Fibroblast of the aortic adventitia (primary cell): Measurements from ENCODE around the gene MND1. TPM values are rescaled to one million over a fixed set of nuclear protein-coding genes. Genes with fewer than 3 reads are reported as not detected.
"Not testable (repeated sequence)": the region's sequence is repeated elsewhere in the genome, so short reads cannot be mapped to it uniquely, and the experiment has no call there.

ENCODE experiments used
- DNase-seq: peaks from one replicate; pipeline ENCODE4 v3.0.0-alpha.2; 2010; ENCODE audit warnings: low read depth
- H3K4me3 ChIP-seq: 2 replicates; pipeline ENCODE4 v1.5.1; 2011; ENCODE audit warnings: low read depth, mild to moderate bottlenecking, control low read depth, low read length, moderate library complexity
- CTCF ChIP-seq: IDR thresholded peaks from 2 replicates; pipeline ENCODE4 v1.5.1; 2011; ENCODE audit warnings: mild to moderate bottlenecking, low read length, control low read depth, inconsistent platforms; ENCODE audit not compliant: insufficient read depth
- total RNA-seq: library from RNA; depleted of rRNA; stranded (reverse); fragments of >200 nt; gene quantifications from 2 replicates; pipeline ENCODE4 v1.2.3, GENCODE V29; 2012; ENCODE audit warnings: low replicate concordance

Gene MND1
- total RNA-seq, 1 donor, result 15.5 TPM

DNA sequence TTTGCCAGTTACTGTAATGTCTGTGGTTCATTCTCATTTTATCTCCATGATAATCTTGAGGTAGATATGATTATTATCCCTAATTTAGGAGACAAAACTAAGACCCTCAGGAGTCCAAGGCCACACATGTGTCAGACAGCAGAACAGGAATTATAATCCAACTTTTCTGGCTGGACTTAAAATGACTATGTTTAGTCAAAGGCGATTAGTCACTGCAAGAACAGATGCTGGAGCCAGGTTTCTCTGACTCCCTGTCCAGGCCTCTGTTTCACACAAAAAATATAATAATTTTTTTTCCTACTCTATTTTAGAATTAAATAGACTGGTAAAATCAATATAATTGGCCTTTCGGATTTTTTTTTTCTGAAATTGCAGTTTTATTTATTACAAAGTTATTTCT lies 64.9 kb downstream of the MND1 start:
- TF ChIP-seq CTCF, result no peak
- peak; percentile 81 for DNase-seq
- H3K4me3 ChIP-seq, result no peak overlapping the region

DNA sequence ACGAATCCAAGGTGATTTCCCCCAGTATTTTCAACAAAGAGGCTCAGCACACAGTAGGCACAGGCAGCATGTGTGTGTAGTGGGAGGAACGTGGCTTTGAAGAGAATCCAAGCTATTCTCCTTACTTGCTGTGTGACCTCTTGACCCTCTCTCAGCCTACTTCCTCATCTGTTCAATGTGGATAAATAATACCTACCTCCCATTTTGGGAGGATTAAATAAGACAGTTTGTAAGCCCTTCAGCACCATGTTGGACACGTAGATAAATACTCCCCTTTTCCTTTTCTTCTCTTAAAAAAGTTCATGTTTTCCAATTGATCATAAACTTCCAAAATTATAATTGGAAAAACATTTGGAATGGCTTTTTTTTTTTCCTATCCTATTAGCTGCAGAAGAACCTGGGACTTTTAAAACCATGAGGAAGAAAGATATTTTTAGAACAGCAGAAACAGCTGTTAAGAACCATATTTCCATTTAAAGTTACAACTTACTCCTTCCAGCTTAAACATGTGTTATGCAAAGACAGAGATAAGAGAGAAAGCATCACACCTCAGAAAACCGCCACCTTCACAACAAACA lies 65.5 kb downstream of the MND1 start:
- no peak overlapping the region for H3K4me3 ChIP-seq
- no peak for TF ChIP-seq CTCF
- DNase-seq, result peak; percentile 25

- DNase-seq, result no peak
- no peak for TF ChIP-seq CTCF
- H3K4me3 ChIP-seq, result no peak overlapping the region
Measured at GRCh38 chr4:153413842-153414241, 69.4 kb downstream of the MND1 start.

- H3K4me3 ChIP-seq, DNase-seq: not testable (repeated sequence)
Measured at GRCh38 chr4:153416456-153416855, 72.0 kb downstream of the MND1 start.

GRCh38 chr4:153418121-153418520 lies 73.6 kb downstream of the MND1 start:
- H3K4me3 ChIP-seq, result no peak overlapping the region
- TF ChIP-seq CTCF, result no peak
- DNase-seq, result no peak

DNA sequence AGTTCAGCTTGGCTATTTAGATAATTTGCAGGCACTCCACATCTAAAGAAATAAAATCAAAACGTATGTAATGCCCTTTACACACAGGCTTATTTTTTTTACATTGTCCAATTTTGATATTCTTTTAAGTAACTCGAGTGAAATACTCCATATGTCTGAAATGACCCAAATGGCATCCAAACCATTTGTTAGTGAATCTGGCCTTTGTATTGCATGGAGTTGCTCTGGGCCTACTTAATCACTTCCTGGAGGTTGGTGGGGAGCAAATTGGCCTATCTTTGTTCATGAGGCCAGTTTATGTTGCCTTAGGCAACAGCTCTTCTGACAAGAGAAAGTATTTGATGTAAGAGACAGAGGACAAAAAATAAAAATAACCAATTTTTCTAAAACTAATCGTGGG lies 74.1 kb downstream of the MND1 start:
- peak; percentile 57 for DNase-seq
- no peak for TF ChIP-seq CTCF
- no peak overlapping the region for H3K4me3 ChIP-seq

DNA sequence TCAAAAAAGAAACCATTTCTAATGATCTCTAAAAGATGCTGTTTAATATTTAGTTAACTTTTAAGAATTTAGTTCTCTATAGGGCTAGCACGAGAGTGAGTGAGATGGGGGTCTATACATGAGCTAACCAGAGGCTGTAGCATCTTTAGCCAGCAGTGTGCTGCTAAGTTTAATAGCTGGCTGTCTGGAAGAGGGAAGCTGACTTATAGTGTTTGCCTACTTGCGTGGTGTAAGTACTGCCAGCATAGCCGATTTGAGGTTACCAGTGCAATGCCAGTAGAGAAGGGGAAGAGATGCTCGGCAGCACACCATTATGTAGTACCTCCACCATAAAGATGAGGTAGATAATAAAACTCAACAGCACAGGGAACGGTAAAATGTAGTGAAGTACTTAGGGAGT lies 74.5 kb downstream of the MND1 start:
- H3K4me3 ChIP-seq, result no peak overlapping the region
- no peak for TF ChIP-seq CTCF
- no peak for DNase-seq
